K562 (cell line): ENCODE measurements around the gene MLKL. TPM values are rescaled to one million over a fixed set of nuclear protein-coding genes. Genes with fewer than 3 reads are reported as not detected.

Source experiments
- ATAC-seq: fragments of 200-7000 bp; cut with Tn5 transposase; 3 replicates; pipeline ENCODE4 v1.9.1; 2020; ENCODE audit warnings: moderate library complexity
- BruUV-seq: library from RNA; stranded (reverse); fragments of 400-500 nt; replicated peaks from 2 replicates; lab custom pipeline; 2021; lab: Mats Ljungman, UMichigan
- CTCF ChIA-PET: fragments of 300-600 bp; formaldehyde crosslinking; extraction: SDS; loops from one replicate; lab custom pipeline; 2021; ENCODE audit warnings: low intra/inter-chr PET ratio; lab: Yijun Ruan, JAX
- POLR2A ChIA-PET: fragments of 300-600, 350-650 bp; sonication (Branson Sonifier 250); formaldehyde crosslinking; extraction: SDS; loops from one replicate; lab custom pipeline; 2021; ENCODE audit warnings: antibody characterized with exemption, inconsistent platforms; lab: Yijun Ruan, JAX
- DNase-seq, 4 experiments: peaks; one replicate each; pipeline versions ENCODE4 v3.0.0 to v3.0.0-alpha.2; 2011 to 2018; ENCODE audit warnings: low spot score in 3 of 4, mixed read lengths in 3 of 4; ENCODE audit errors: extremely low read depth in 1 of 4
- FAIRE-seq: peaks from 2 replicates; lab custom pipeline; 2011; peaks lifted over from hg19 to GRCh38; lab: Jason Lieb, UNC
- H2AFZ ChIP-seq: 2 replicates; pipeline ENCODE4 v1.6.0; 2011; ENCODE audit warnings: low read depth, low read length, control low read depth, inconsistent platforms
- H3K27ac ChIP-seq: fragments of 200-600 bp; 3 replicates; pipeline ENCODE4 v1.8.0; 2011; ENCODE audit warnings: low read depth, mild to moderate bottlenecking, control low read depth, inconsistent platforms, low read length, moderate library complexity, mixed read lengths; ENCODE audit errors: extremely low read depth
- H3K27me3 ChIP-seq, 2 experiments: fragments of 300-600 bp in 1 of 2; 2 replicates in 1 of 2; 3 replicates in 1 of 2; pipeline versions ENCODE4 v1.6.0 to v1.8.0; 2011; ENCODE audit warnings: inconsistent platforms in 2 of 2, low read length in 2 of 2, mild to moderate bottlenecking in 1 of 2, mixed read lengths in 1 of 2, moderate library complexity in 1 of 2; ENCODE audit not compliant: control insufficient read depth in 2 of 2, insufficient read depth in 2 of 2
- H3K36me3 ChIP-seq: fragments of 300-600 bp; 3 replicates; pipeline ENCODE4 v1.8.0; 2011; ENCODE audit warnings: mild to moderate bottlenecking, low read length, inconsistent platforms; ENCODE audit not compliant: control insufficient read depth, insufficient read depth
- H3K4me1 ChIP-seq, 2 experiments: fragments of 200-600 bp in 1 of 2; replicated peaks in 1 of 2; 2 replicates in 1 of 2; 3 replicates in 1 of 2; pipeline versions ENCODE4 v1.5.1 to v1.8.0; 2011; ENCODE audit warnings: inconsistent platforms in 2 of 2, low read length in 2 of 2, mild to moderate bottlenecking in 1 of 2, mixed read lengths in 1 of 2, moderate library complexity in 1 of 2; ENCODE audit not compliant: control insufficient read depth in 2 of 2, insufficient read depth in 2 of 2
- H3K4me2 ChIP-seq: 2 replicates; pipeline ENCODE4 v1.6.1; 2011; ENCODE audit warnings: low read length, control low read depth, inconsistent platforms, mixed read lengths; ENCODE audit not compliant: insufficient read depth
- H3K4me3 ChIP-seq: fragments of 200-600 bp; sonication (generic), shearing (Covaris generic); 2 replicates; pipeline ENCODE4 v1.5.1; 2016; ENCODE audit warnings: control low read depth, inconsistent platforms
- H3K79me2 ChIP-seq: fragments of 200-600 bp; 3 replicates; pipeline ENCODE4 v1.8.0; 2011; ENCODE audit warnings: low read length, inconsistent platforms; ENCODE audit not compliant: control insufficient read depth, insufficient read depth
- H3K9ac ChIP-seq, 2 experiments: 2 replicates each; pipeline versions ENCODE4 v1.6.0 to v1.6.1; 2011; ENCODE audit warnings: low read depth in 2 of 2, low read length in 2 of 2, control low read depth in 1 of 2, inconsistent platforms in 1 of 2, mild to moderate bottlenecking in 1 of 2, mixed read lengths in 1 of 2; ENCODE audit not compliant: insufficient read depth in 1 of 2
- H3K9me1 ChIP-seq: one replicate; pipeline ENCODE4 v1.6.0; 2011; ENCODE audit warnings: inconsistent platforms, mild to moderate bottlenecking, low read length, moderate library complexity; ENCODE audit not compliant: control insufficient read depth, insufficient read depth
- H3K9me3 ChIP-seq: replicated peaks from 2 replicates; pipeline ENCODE4 v1.5.1; 2011; ENCODE audit warnings: low read depth, low read length, inconsistent platforms; ENCODE audit not compliant: control insufficient read depth, insufficient read depth
- H4K20me1 ChIP-seq: replicated peaks from 2 replicates; pipeline ENCODE4 v1.6.1; 2011; ENCODE audit warnings: low read length, inconsistent platforms, mixed read lengths; ENCODE audit not compliant: control insufficient read depth, insufficient read depth
- CHD1 ChIP-seq: fragments of 200-600 bp; sonication (generic); IDR thresholded peaks from one replicate; pipeline ENCODE4 v1.6.1; 2012; ENCODE audit warnings: mild to moderate bottlenecking, moderate library complexity, low read length, inconsistent platforms
- DPF2 ChIP-seq: fragments of 450-650 bp; IDR thresholded peaks from 2 replicates; pipeline ENCODE4 v1.6.1; 2016
- KLF16 ChIP-seq: IDR thresholded peaks from 2 replicates; pipeline ENCODE4 v1.6.1; 2016; ENCODE audit warnings: antibody characterized with exemption
- MAFG ChIP-seq: fragments of 450-650 bp; conservative IDR thresholded peaks from 2 replicates; pipeline ENCODE4 v1.6.1; 2016; ENCODE audit warnings: missing genetic modification characterization, missing compliant biosample characterization
- NFIC ChIP-seq: fragments of 450-650 bp; IDR thresholded peaks from 2 replicates; pipeline ENCODE4 v1.6.1; 2017; ENCODE audit warnings: mild to moderate bottlenecking, inconsistent platforms
- NR2F6 ChIP-seq: fragments of 450-650 bp; formaldehyde crosslinking; IDR thresholded peaks from 2 replicates; pipeline ENCODE4 v1.4.0; 2020; ENCODE audit warnings: mild to moderate bottlenecking
- PCBP2 ChIP-seq: fragments of 200-400 bp; formaldehyde crosslinking; IDR thresholded peaks from 2 replicates; pipeline ENCODE4 v1.6.1; 2018; ENCODE audit warnings: low read length, low read depth, mild to moderate bottlenecking, moderate library complexity; ENCODE audit not compliant: poor library complexity, severe bottlenecking
- PRMT5 ChIP-seq: sonication (generic); formaldehyde crosslinking; IDR thresholded peaks from 2 replicates; pipeline ENCODE4 v1.5.0; 2020; ENCODE audit warnings: missing genetic modification reagents
- SRSF7 ChIP-seq: fragments of 200-400 bp; formaldehyde crosslinking; optimal IDR thresholded peaks from 2 replicates; pipeline ENCODE3; 2017; ENCODE audit warnings: mild to moderate bottlenecking, low read depth, low read length
- WHSC1 ChIP-seq: IDR thresholded peaks from one replicate; pipeline ENCODE4 v1.6.1; 2012; ENCODE audit warnings: low read length, control low read depth, inconsistent platforms
- ZNF217 ChIP-seq: sonication (generic); formaldehyde crosslinking; IDR thresholded peaks from 2 replicates; pipeline ENCODE4 v1.8.0; 2022; ENCODE audit warnings: mild to moderate bottlenecking, missing genetic modification reagents
- WGBS: fragments of 100-300 bp; shearing (Covaris generic); methylation state at CpG from one replicate; pipeline ENCODE4 v1.1.6; 2016; ENCODE audit warnings: low coverage, mixed read lengths; ENCODE audit not compliant: insufficient coverage; ENCODE audit errors: missing lambda C conversion rate; 5-methylcytosine and 5-hydroxymethylcytosine counted together
- in situ Hi-C: fragments of 300-500 bp; cut with MboI; formaldehyde crosslinking; loops from 4 replicates; pipeline ENCODE4 v1.15.0; 2018; ENCODE audit warnings: inconsistent platforms, mixed read lengths
- intact Hi-C: fragments of 100-400 bp; cut with micrococcal nuclease; formaldehyde crosslinking; loops from 2 replicates; pipeline ENCODE4 v1.14.2; 2022
- polyA plus RNA-seq, 8 experiments: library from polyadenylated mRNA; depleted of rRNA in 4 of 8; stranded (reverse) in 5 of 8; unstranded in 3 of 8; fragments of >200 nt; fragmentation: Nextera tagmentation in 2 of 8; fragmentation: Illumina TruSeq in 1 of 8; extraction: Ambion mirVana in 2 of 8; extraction: Trizol in 1 of 8; gene quantifications; 2 replicates each; pipeline versions ENCODE4 v1.2.1 to v1.2.3, GENCODE V29; 2011 to 2014; ENCODE audit warnings: inconsistent platforms in 1 of 8, missing spikeins in 1 of 8
- total RNA-seq, 7 experiments: library from RNA; depleted of rRNA in 6 of 7; stranded (reverse); fragments of >200 nt in 6 of 7; fragmentation: Illumina TruSeq in 2 of 7; extraction: Trizol in 2 of 7; gene quantifications; 2 replicates each; pipeline versions ENCODE4 v1.2.1 to v1.2.3, GENCODE V29; 2011 to 2021; ENCODE audit warnings: low replicate concordance in 1 of 7
- TF ChIP-seq, protein P1 (sequence below): fragments of 450-650 bp; IDR thresholded peaks from 2 replicates; pipeline ENCODE4 v1.6.1; 2016; ENCODE audit warnings: mild to moderate bottlenecking
- TF ChIP-seq, protein P2 (sequence below): fragments of 150-350 bp; conservative IDR thresholded peaks from 2 replicates; pipeline ENCODE4 v1.6.1; 2014; ENCODE audit warnings: low read length

The MLKL gene
- total and polyA plus RNA-seq, 9 of the 15 experiments (the other 6 are each of a cell fraction or from before 2014, with no cell fraction given) = 1.6 to 6.1 (median 4.8) TPM

DNA sequence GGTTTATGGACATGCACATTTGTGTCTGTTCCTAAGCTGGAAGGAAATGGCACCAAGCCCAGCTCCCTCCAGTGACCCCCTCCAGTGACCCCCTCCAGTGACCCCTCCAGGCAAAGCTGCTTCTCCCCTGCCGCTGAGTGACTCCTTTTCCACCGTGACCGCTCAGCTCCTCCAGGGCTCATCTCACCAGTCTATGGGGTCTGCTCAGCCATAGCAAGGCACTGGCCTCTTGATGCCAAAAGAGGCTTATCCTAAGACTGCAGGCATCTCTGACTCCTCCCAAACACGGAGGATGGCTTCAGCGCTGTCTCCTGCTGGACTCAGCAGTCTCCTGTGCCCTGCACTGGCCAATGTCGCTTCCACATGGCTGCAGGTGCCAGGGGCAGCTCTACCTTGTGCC lies 38.6 kb upstream of the MLKL start (continued):
- TF ChIP-seq DPF2 = no peak
- TF ChIP-seq NFIC = no peak
- TF ChIP-seq SRSF7 = no peak
- TF ChIP-seq, all 486 proteins: peak for 0

DNA sequence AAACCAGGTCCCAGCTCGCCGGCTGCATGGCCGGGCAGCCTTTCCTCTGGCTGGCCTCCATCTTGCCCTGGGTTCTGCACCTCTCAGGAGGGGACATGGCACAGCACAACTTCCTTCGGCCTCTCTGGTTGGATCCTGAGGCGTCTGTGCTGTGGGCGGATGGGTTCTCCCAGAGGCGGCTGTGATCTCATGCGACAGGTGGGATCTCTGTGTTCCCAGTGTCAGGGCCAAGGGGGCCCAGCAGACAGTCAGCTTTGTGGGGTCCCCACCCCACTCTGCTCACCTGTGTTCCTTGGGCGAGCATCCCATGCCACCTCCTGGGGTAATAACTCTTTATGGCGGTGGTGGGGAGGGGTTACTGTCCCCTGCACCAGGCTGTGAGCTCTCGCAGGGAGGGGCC lies 38.2 kb upstream of the MLKL start:
- intact Hi-C loops (no loop called here), in situ Hi-C loops (no loop called here)
- no peak overlapping the region for H3K4me3 ChIP-seq
- no TSS peak for BruUV-seq
- no peaks in the 10 kb centered on the region for H3K36me3 ChIP-seq
- no peak overlapping the region for H3K4me2 ChIP-seq
- H2AFZ ChIP-seq = no peak overlapping the region
- TF ChIP-seq PRMT5 (CRISPR knock-in tag) (no peak), ZNF217 (no peak), CHD1 (no peak), PCBP2 (no peak), MAFG (tag) (no peak), NR2F6 (no peak), WHSC1 (no peak), KLF16 (no peak)
- TF ChIP-seq, protein P1, sequence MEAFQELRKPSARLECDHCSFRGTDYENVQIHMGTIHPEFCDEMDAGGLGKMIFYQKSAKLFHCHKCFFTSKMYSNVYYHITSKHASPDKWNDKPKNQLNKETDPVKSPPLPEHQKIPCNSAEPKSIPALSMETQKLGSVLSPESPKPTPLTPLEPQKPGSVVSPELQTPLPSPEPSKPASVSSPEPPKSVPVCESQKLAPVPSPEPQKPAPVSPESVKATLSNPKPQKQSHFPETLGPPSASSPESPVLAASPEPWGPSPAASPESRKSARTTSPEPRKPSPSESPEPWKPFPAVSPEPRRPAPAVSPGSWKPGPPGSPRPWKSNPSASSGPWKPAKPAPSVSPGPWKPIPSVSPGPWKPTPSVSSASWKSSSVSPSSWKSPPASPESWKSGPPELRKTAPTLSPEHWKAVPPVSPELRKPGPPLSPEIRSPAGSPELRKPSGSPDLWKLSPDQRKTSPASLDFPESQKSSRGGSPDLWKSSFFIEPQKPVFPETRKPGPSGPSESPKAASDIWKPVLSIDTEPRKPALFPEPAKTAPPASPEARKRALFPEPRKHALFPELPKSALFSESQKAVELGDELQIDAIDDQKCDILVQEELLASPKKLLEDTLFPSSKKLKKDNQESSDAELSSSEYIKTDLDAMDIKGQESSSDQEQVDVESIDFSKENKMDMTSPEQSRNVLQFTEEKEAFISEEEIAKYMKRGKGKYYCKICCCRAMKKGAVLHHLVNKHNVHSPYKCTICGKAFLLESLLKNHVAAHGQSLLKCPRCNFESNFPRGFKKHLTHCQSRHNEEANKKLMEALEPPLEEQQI = no peak
- TF ChIP-seq, protein P2, sequence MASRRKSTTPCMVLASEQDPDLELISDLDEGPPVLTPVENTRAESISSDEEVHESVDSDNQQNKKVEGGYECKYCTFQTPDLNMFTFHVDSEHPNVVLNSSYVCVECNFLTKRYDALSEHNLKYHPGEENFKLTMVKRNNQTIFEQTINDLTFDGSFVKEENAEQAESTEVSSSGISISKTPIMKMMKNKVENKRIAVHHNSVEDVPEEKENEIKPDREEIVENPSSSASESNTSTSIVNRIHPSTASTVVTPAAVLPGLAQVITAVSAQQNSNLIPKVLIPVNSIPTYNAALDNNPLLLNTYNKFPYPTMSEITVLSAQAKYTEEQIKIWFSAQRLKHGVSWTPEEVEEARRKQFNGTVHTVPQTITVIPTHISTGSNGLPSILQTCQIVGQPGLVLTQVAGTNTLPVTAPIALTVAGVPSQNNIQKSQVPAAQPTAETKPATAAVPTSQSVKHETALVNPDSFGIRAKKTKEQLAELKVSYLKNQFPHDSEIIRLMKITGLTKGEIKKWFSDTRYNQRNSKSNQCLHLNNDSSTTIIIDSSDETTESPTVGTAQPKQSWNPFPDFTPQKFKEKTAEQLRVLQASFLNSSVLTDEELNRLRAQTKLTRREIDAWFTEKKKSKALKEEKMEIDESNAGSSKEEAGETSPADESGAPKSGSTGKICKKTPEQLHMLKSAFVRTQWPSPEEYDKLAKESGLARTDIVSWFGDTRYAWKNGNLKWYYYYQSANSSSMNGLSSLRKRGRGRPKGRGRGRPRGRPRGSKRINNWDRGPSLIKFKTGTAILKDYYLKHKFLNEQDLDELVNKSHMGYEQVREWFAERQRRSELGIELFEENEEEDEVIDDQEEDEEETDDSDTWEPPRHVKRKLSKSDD = no peak
- ChIA-PET POLR2A (interaction anchor here (0.5 to 1.9 kb wide), 6 partner anchors 8 to 109 kb away, joined by 3 to 5 read pairs (median 3); partner anchors contain the start of gene FA2H), CTCF (no interaction called here)
- 0 out of 4 replicates have a peak overlapping the region, but pooled peaks of 1 of the 2 experiments have one; percentile 59 for H3K9ac ChIP-seq
- no peaks in the 10 kb centered on the region for H3K9me3 ChIP-seq
- no peaks in the 10 kb centered on the region; the same call in 1 of the 2 replicates for H4K20me1 ChIP-seq
- no peaks in the 10 kb centered on the region for H3K79me2 ChIP-seq
- ATAC-seq (no peak), DNase-seq (no peak), FAIRE-seq (no peak)
- no peak overlapping the region for H3K27ac ChIP-seq
- H3K9me1 ChIP-seq = no peaks in the 10 kb centered on the region
- 18% methylated on average over 6 of the region's 11 CpGs for WGBS
- peaks cover 10 to 60% of the 10 kb centered on the region in 2 experiments; a peak in 4 of 5 replicates for H3K27me3 ChIP-seq
- peaks cover 12 to 36% of the 10 kb centered on the region in 2 experiments; a peak in 4 of 5 replicates for H3K4me1 ChIP-seq
